Neural progenitor cell (in vitro differentiated cells): ENCODE measurements around the gene WIZ. TPM values are rescaled to one million over a fixed set of nuclear protein-coding genes. Genes with fewer than 3 reads are reported as not detected.

Experiments
- DNase-seq: peaks from one replicate; pipeline ENCODE4 v3.0.0-alpha.2; 2016; ENCODE audit warnings: low spot score
- H2AFZ ChIP-seq: fragments of 200-600 bp; sonication (generic); replicated peaks from 2 replicates; pipeline ENCODE4 v1.6.1; 2016; ENCODE audit warnings: antibody characterized with exemption
- H3F3A ChIP-seq: fragments of 200-600 bp; sonication (generic); 2 replicates; pipeline ENCODE4 v1.6.1; 2016; ENCODE audit warnings: antibody characterized with exemption, low read depth
- H3K27ac ChIP-seq: fragments of 200-600 bp; sonication (generic); 2 replicates; pipeline ENCODE4 v1.5.1; 2016; ENCODE audit warnings: mild to moderate bottlenecking
- H3K27me3 ChIP-seq: fragments of 200-600 bp; sonication (generic); 2 replicates; pipeline ENCODE4 v1.6.1; 2016; ENCODE audit warnings: mild to moderate bottlenecking, moderate library complexity
- H3K36me3 ChIP-seq: fragments of 200-600 bp; sonication (generic); 2 replicates; pipeline ENCODE4 v1.5.1; 2016
- H3K4me1 ChIP-seq: fragments of 200-600 bp; sonication (generic); 2 replicates; pipeline ENCODE4 v1.6.1; 2016; ENCODE audit warnings: mixed run types
- H3K4me2 ChIP-seq: fragments of 200-600 bp; sonication (generic); 2 replicates; pipeline ENCODE4 v1.6.1; 2016
- H3K4me3 ChIP-seq: fragments of 200-600 bp; sonication (generic); 2 replicates; pipeline ENCODE4 v1.5.1; 2016
- H3K79me2 ChIP-seq: fragments of 200-600 bp; sonication (generic); 2 replicates; pipeline ENCODE4 v1.6.1; 2016; ENCODE audit warnings: low read depth
- H3K9ac ChIP-seq: fragments of 200-600 bp; sonication (generic); 2 replicates; pipeline ENCODE4 v1.6.1; 2016
- H3K9me3 ChIP-seq: fragments of 200-600 bp; sonication (generic); 2 replicates; pipeline ENCODE4 v1.5.1; 2016; ENCODE audit warnings: low read depth
- H4K20me1 ChIP-seq: fragments of 200-600 bp; sonication (generic); 2 replicates; pipeline ENCODE4 v1.6.1; 2016; ENCODE audit warnings: low read depth
- H3K27ac Mint-ChIP-seq: 3 replicates; pipeline ENCODE4 v1.8.0; 2021; ENCODE audit warnings: mixed read lengths
- H3K27me3 Mint-ChIP-seq: 2 replicates; pipeline ENCODE4 v1.8.0; 2022; ENCODE audit warnings: low read depth, mild to moderate bottlenecking, inconsistent platforms, moderate library complexity, mixed read lengths; ENCODE audit not compliant: insufficient read depth
- H3K36me3 Mint-ChIP-seq: 3 replicates; pipeline ENCODE4 v1.8.0; 2021; ENCODE audit warnings: mixed read lengths
- H3K4me1 Mint-ChIP-seq: 3 replicates; pipeline ENCODE4 v1.8.0; 2021; ENCODE audit warnings: mixed read lengths
- H3K4me3 Mint-ChIP-seq: 3 replicates; pipeline ENCODE4 v1.8.0; 2021; ENCODE audit warnings: mild to moderate bottlenecking, moderate library complexity, mixed read lengths
- H3K9me3 Mint-ChIP-seq: 3 replicates; pipeline ENCODE4 v1.8.0; 2020; ENCODE audit warnings: mixed read lengths
- EZH2 ChIP-seq: fragments of 200-600 bp; sonication (generic); IDR thresholded peaks from 2 replicates; pipeline ENCODE4 v1.6.1; 2017; ENCODE audit warnings: antibody characterized with exemption, mild to moderate bottlenecking, moderate library complexity
- EZH2phosphoT487 ChIP-seq: fragments of 200-600 bp; sonication (generic); IDR thresholded peaks from 2 replicates; pipeline ENCODE4 v1.6.1; 2017; ENCODE audit warnings: antibody characterized with exemption
- total RNA-seq: library from RNA; depleted of rRNA; stranded (reverse); fragments of >200 nt; gene quantifications from 2 replicates; pipeline ENCODE4 v1.2.3, GENCODE V29; 2015; ENCODE audit warnings: low replicate concordance
- TF ChIP-seq, protein P1 (sequence below): fragments of 200-600 bp; sonication (generic); IDR thresholded peaks from 2 replicates; pipeline ENCODE4 v1.5.1; 2017; ENCODE audit warnings: antibody characterized with exemption, mild to moderate bottlenecking

The WIZ gene
- total RNA-seq, 1 donor from 2014 or later = 9.1 TPM

- H3K27ac ChIP-seq = no peak overlapping the region
- no peaks in the 10 kb centered on the region for H4K20me1 ChIP-seq
- no peak overlapping the region for H3K9ac ChIP-seq
- DNase-seq = no peak
- peaks cover 54% of the 10 kb centered on the region for H3K27me3 Mint-ChIP-seq
- no peaks in the 10 kb centered on the region for H3F3A ChIP-seq
- no peak overlapping the region for H2AFZ ChIP-seq
- no peaks in the 10 kb centered on the region for H3K4me1 ChIP-seq
- peaks cover 82% of the 10 kb centered on the region for H3K27me3 ChIP-seq
- no peak overlapping the region for H3K4me3 ChIP-seq
- H3K4me1 Mint-ChIP-seq = peaks cover 2% of the 10 kb centered on the region
- no peaks in the 10 kb centered on the region for H3K79me2 ChIP-seq
- H3K36me3 Mint-ChIP-seq = no peaks in the 10 kb centered on the region
- no peak overlapping the region for H3K4me3 Mint-ChIP-seq
- H3K36me3 ChIP-seq = no peaks in the 10 kb centered on the region
- TF ChIP-seq, protein P1, sequence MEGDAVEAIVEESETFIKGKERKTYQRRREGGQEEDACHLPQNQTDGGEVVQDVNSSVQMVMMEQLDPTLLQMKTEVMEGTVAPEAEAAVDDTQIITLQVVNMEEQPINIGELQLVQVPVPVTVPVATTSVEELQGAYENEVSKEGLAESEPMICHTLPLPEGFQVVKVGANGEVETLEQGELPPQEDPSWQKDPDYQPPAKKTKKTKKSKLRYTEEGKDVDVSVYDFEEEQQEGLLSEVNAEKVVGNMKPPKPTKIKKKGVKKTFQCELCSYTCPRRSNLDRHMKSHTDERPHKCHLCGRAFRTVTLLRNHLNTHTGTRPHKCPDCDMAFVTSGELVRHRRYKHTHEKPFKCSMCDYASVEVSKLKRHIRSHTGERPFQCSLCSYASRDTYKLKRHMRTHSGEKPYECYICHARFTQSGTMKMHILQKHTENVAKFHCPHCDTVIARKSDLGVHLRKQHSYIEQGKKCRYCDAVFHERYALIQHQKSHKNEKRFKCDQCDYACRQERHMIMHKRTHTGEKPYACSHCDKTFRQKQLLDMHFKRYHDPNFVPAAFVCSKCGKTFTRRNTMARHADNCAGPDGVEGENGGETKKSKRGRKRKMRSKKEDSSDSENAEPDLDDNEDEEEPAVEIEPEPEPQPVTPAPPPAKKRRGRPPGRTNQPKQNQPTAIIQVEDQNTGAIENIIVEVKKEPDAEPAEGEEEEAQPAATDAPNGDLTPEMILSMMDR = no peak
- TF ChIP-seq EZH2phosphoT487 (no peak), EZH2 (no peak)
- peaks cover 9% of the 10 kb centered on the region for H3K9me3 Mint-ChIP-seq
- H3K4me2 ChIP-seq = no peak overlapping the region
- H3K9me3 ChIP-seq = no peaks in the 10 kb centered on the region
- H3K27ac Mint-ChIP-seq = no peak overlapping the region
These were observed 18.0 kb upstream of the WIZ start for GRCh38 chr19:15467734-15468214.

DNA sequence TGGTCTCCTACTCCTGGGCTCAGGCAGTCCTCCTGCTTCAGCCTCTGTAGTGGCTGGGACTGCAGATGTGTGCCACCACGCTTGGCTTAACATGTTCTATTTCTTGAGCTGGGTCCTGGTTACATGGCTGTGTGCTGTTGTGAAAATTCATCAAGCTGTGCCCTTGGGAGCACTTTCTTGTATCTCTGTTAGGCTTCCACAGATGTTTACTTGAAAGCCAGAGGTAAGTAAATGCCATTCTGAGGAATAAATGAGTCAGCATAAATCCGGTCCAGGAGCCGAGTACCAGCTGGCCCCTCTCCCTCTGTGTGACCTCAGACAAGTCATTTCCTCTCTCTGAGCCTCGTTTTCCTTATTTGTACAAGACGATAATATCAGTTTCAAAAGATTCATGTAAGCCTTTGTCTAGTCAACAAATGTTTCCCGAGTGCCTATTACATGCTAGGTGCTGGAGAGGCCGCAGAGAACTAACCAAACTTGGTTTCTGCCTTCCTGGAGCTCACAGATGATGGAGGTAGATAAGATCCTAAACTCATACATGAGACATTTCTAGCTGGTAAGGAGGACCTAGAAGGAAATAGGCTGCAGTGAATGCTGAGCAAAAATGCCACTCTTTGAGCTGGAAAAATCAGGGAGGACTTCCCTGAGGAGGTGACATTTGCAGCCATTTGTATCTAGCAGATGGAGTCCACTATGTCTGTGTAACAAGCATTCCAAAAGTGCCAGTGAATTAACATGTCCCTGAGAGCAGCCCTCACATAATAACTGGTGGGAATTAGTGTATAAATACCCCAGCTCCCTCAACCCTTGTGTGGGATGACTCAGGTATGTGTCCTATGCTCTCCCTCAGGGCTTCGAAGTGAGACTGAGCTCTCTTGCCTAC, 17.3 kb upstream of the WIZ start:
- peaks cover 2% of the 10 kb centered on the region for H3K4me1 Mint-ChIP-seq
- H3K27me3 ChIP-seq = peaks cover 86% of the 10 kb centered on the region
- no peaks in the 10 kb centered on the region for H3K4me1 ChIP-seq
- no peak overlapping the region for H3K27ac Mint-ChIP-seq
- peaks cover 7% of the 10 kb centered on the region for H3K9me3 Mint-ChIP-seq
- H3K27ac ChIP-seq = no peak overlapping the region
- H3K9ac ChIP-seq = no peak overlapping the region
- H3K4me3 ChIP-seq = no peak overlapping the region
- H2AFZ ChIP-seq = no peak overlapping the region
- H3K79me2 ChIP-seq = no peaks in the 10 kb centered on the region
- no peaks in the 10 kb centered on the region for H3K9me3 ChIP-seq
- H3K27me3 Mint-ChIP-seq = peaks cover 53% of the 10 kb centered on the region
- TF ChIP-seq, protein P1 = no peak
- TF ChIP-seq EZH2 (no peak), EZH2phosphoT487 (no peak)
- no peaks in the 10 kb centered on the region for H4K20me1 ChIP-seq
- H3K36me3 ChIP-seq = no peaks in the 10 kb centered on the region
- H3K4me2 ChIP-seq = no peak overlapping the region
- no peaks in the 10 kb centered on the region for H3K36me3 Mint-ChIP-seq
- no peak overlapping the region for H3K4me3 Mint-ChIP-seq
- DNase-seq = no peak
- no peaks in the 10 kb centered on the region for H3F3A ChIP-seq

- Mint-ChIP-seq H3K27me3 (peaks cover 49% of the 10 kb centered on the region), H3K4me3 (no peak within 1 kb of the TSS), H3K4me1 (no peaks in the 10 kb centered on the region), H3K36me3 (no peaks in the 10 kb centered on the region), H3K27ac (no peak within 1 kb of the TSS), H3K9me3 (peaks cover 4% of the 10 kb centered on the region)
- H2AFZ ChIP-seq = no peak within 1 kb of the TSS
- no peak within 1 kb of the TSS for H3K4me3 ChIP-seq
- no peak within 1 kb of the TSS for H3K9ac ChIP-seq
- peaks cover 90% of the 10 kb centered on the region for H3K27me3 ChIP-seq
- no peaks in the 10 kb centered on the region for H4K20me1 ChIP-seq
- H3K36me3 ChIP-seq = no peaks in the 10 kb centered on the region
- no peak for DNase-seq
- H3F3A ChIP-seq = no peaks in the 10 kb centered on the region
- TF ChIP-seq, protein P1 = no peak
- TF ChIP-seq EZH2 = no peak
- no peak for TF ChIP-seq EZH2phosphoT487
- H3K9me3 ChIP-seq = no peaks in the 10 kb centered on the region
- H3K4me2 ChIP-seq = no peak within 1 kb of the TSS
- no peak within 1 kb of the TSS for H3K27ac ChIP-seq
- H3K79me2 ChIP-seq = no peaks in the 10 kb centered on the region
- H3K4me1 ChIP-seq = no peaks in the 10 kb centered on the region
These were observed 14.9 kb upstream of the WIZ start, which contains the start of gene RASAL3 for GRCh38 chr19:15464394-15465385. TSS of gene RASAL3 (minus strand) at chr19:15464544. CDS start at chr19:15464358, 186 bp downstream.
